ENCODE data around the gene AGFG1.

GRCh38 chr2:227485429-227485828 lies 13.5 kb downstream of the AGFG1 start:
- no peak for TF ChIP-seq POLR2A (IDR thresholded peaks at IDR 0.05)
- TF ChIP-seq, protein P1, sequence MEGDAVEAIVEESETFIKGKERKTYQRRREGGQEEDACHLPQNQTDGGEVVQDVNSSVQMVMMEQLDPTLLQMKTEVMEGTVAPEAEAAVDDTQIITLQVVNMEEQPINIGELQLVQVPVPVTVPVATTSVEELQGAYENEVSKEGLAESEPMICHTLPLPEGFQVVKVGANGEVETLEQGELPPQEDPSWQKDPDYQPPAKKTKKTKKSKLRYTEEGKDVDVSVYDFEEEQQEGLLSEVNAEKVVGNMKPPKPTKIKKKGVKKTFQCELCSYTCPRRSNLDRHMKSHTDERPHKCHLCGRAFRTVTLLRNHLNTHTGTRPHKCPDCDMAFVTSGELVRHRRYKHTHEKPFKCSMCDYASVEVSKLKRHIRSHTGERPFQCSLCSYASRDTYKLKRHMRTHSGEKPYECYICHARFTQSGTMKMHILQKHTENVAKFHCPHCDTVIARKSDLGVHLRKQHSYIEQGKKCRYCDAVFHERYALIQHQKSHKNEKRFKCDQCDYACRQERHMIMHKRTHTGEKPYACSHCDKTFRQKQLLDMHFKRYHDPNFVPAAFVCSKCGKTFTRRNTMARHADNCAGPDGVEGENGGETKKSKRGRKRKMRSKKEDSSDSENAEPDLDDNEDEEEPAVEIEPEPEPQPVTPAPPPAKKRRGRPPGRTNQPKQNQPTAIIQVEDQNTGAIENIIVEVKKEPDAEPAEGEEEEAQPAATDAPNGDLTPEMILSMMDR (IDR thresholded peaks at IDR 0.05), result no peak

All from body of pancreas (tissue), 4 donors.